Nephron (organoid): ENCODE measurements around the gene VGLL3.

Experiments used
- H3K27ac Mint-ChIP-seq, 3 experiments: 2 replicates each; pipeline ENCODE4 v1.8.0; 2020; ENCODE audit warnings: mixed read lengths in 3 of 3, mild to moderate bottlenecking in 2 of 3, moderate library complexity in 1 of 3
- H3K27me3 Mint-ChIP-seq: 2 replicates; pipeline ENCODE4 v1.8.0; 2021; ENCODE audit warnings: low read depth, mild to moderate bottlenecking, moderate library complexity, mixed read lengths
- H3K36me3 Mint-ChIP-seq: 2 replicates; pipeline ENCODE4 v1.8.0; 2020; ENCODE audit warnings: low read depth, mixed read lengths
- H3K4me1 Mint-ChIP-seq: 2 replicates; pipeline ENCODE4 v1.8.0; 2020; ENCODE audit warnings: mixed read lengths
- H3K4me3 Mint-ChIP-seq, 3 experiments: 2 replicates each; pipeline ENCODE4 v1.8.0; 2020; ENCODE audit warnings: mild to moderate bottlenecking in 3 of 3, mixed read lengths in 3 of 3, moderate library complexity in 2 of 3
- H3K9me3 Mint-ChIP-seq: 2 replicates; pipeline ENCODE4 v1.8.0; 2020; ENCODE audit warnings: mixed read lengths
- CTCF ChIP-seq, 3 experiments: fragments of 200-600 bp; sonication (generic); IDR thresholded peaks; one replicate each; pipeline ENCODE4 v1.5.0; 2021; ENCODE audit warnings: antibody characterized with exemption in 3 of 3; ENCODE audit not compliant: unreplicated experiment in 3 of 3

Gene VGLL3

GRCh38 chr3:86968244-86968932 lies 22.6 kb downstream of the VGLL3 start:
- H3K36me3 Mint-ChIP-seq, result no peaks in the 10 kb centered on the region

GRCh38 chr3:86967062-86967461 lies 23.9 kb downstream of the VGLL3 start:
- no peak for TF ChIP-seq CTCF (IDR thresholded peaks at IDR 0.05; ENCODE audit: unreplicated experiment in 3 of 3)
- Mint-ChIP-seq H3K9me3 (no peaks in the 10 kb centered on the region), H3K4me3 (no peak overlapping the region), H3K27me3 (no peaks in the 10 kb centered on the region), H3K4me1 (peaks cover 7% of the 10 kb centered on the region), H3K36me3 (no peaks in the 10 kb centered on the region), H3K27ac (no peak overlapping the region)

More at GRCh38 chr3:86968244-86968932, 22.6 kb downstream of the VGLL3 start:
- H3K9me3 Mint-ChIP-seq, result no peaks in the 10 kb centered on the region
- no peak overlapping the region for H3K4me3 Mint-ChIP-seq
- no peaks in the 10 kb centered on the region for H3K27me3 Mint-ChIP-seq
- peaks cover 7% of the 10 kb centered on the region for H3K4me1 Mint-ChIP-seq
- no peak for TF ChIP-seq CTCF (IDR thresholded peaks at IDR 0.05; ENCODE audit: unreplicated experiment in 3 of 3)
- no peak overlapping the region for H3K27ac Mint-ChIP-seq

- no peak overlapping the region for H3K27ac Mint-ChIP-seq
Observed at GRCh38 chr3:86965166-86965565, 25.8 kb downstream of the VGLL3 start.

GRCh38 chr3:86963611-86964010 lies 27.3 kb downstream of the VGLL3 start:
- no peak for TF ChIP-seq CTCF (IDR thresholded peaks at IDR 0.05; ENCODE audit: unreplicated experiment in 3 of 3)
- Mint-ChIP-seq H3K4me3 (no peak overlapping the region), H3K27ac (no peak overlapping the region), H3K27me3 (no peaks in the 10 kb centered on the region), H3K4me1 (peaks cover 9% of the 10 kb centered on the region), H3K36me3 (no peaks in the 10 kb centered on the region), H3K9me3 (no peaks in the 10 kb centered on the region)

More at GRCh38 chr3:86965166-86965565, 25.8 kb downstream of the VGLL3 start:
- no peak for TF ChIP-seq CTCF (IDR thresholded peaks at IDR 0.05; ENCODE audit: unreplicated experiment in 3 of 3)
- Mint-ChIP-seq H3K9me3 (no peaks in the 10 kb centered on the region), H3K27me3 (no peaks in the 10 kb centered on the region), H3K36me3 (no peaks in the 10 kb centered on the region), H3K4me3 (no peak overlapping the region), H3K4me1 (peaks cover 7% of the 10 kb centered on the region)

GRCh38 chr3:86961297-86961696 lies 29.7 kb downstream of the VGLL3 start:
- no peak overlapping the region for H3K4me3 Mint-ChIP-seq
- no peaks in the 10 kb centered on the region for H3K9me3 Mint-ChIP-seq
- no peaks in the 10 kb centered on the region for H3K36me3 Mint-ChIP-seq
- peaks cover 5% of the 10 kb centered on the region for H3K27me3 Mint-ChIP-seq
- TF ChIP-seq CTCF (IDR thresholded peaks at IDR 0.05; ENCODE audit: unreplicated experiment in 3 of 3), result no peak
- peaks cover 17% of the 10 kb centered on the region for H3K4me1 Mint-ChIP-seq
- H3K27ac Mint-ChIP-seq, result no peak overlapping the region

GRCh38 chr3:86960550-86960949 lies 30.4 kb downstream of the VGLL3 start:
- peaks cover 5% of the 10 kb centered on the region for H3K27me3 Mint-ChIP-seq
- no peak overlapping the region for H3K27ac Mint-ChIP-seq
- peaks cover 22% of the 10 kb centered on the region for H3K4me1 Mint-ChIP-seq
- no peak overlapping the region for H3K4me3 Mint-ChIP-seq
- H3K36me3 Mint-ChIP-seq, result no peaks in the 10 kb centered on the region
- no peak for TF ChIP-seq CTCF (IDR thresholded peaks at IDR 0.05; ENCODE audit: unreplicated experiment in 3 of 3)
- H3K9me3 Mint-ChIP-seq, result no peaks in the 10 kb centered on the region
